Measurements from ENCODE around the gene RHOT2. TPM values are rescaled to one million over a fixed set of nuclear protein-coding genes. Genes with fewer than 3 reads are reported as not detected.
A peak's percentile ranks its signal among the peaks of the same experiment; 100 is the strongest.

RHOT2 gene
- total and polyA plus RNA-seq, 9 of the 15 experiments (the other 6 are each of a cell fraction or from before 2014, with no cell fraction given): 5.0 to 373 (median 112) TPM

DNA sequence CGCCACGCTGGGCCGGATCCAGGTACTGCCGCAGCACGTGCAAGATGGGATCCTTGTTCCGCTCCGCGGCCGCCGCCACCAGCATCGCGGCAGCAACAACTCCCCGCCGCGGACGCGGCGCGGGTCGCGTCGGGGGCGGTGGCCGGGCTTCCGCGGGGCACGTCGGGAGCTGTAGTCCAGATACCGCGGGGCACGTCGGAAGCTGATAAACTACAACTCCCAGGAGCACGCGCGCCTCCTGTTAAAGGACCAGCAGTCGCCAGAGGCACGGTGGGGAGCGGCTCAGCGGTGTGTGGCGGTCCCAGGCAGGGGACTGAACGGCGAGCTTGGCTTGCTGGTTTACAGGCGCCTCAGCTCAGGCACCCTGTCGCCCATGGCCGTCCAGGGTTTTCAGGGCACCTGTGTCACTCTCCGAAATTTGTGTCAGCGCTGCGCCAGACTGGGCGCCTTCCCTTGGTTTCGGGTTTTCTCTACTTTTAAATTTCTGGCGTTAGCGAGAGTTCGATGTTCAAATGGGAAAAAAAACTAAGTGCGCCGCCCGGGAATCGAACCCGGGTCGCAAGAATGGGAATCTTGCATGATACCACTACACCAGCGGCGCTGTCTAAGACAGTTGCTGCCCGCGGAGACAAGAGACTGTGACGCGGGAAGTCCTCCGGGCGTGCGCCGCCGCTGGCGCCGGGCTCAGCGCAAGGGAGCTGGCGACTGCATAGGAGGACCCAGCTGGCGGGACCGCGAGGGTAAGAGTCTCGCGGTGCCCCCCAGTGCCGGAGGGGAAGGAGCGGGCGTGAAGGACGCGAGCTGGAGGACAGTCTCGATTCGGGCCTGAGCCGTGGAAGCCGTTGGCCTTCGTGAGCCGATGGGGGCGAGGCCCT, 31.5 kb upstream of the RHOT2 start, which contains the start of gene METTL26 (continued):
- TF ChIP-seq, protein P1, sequence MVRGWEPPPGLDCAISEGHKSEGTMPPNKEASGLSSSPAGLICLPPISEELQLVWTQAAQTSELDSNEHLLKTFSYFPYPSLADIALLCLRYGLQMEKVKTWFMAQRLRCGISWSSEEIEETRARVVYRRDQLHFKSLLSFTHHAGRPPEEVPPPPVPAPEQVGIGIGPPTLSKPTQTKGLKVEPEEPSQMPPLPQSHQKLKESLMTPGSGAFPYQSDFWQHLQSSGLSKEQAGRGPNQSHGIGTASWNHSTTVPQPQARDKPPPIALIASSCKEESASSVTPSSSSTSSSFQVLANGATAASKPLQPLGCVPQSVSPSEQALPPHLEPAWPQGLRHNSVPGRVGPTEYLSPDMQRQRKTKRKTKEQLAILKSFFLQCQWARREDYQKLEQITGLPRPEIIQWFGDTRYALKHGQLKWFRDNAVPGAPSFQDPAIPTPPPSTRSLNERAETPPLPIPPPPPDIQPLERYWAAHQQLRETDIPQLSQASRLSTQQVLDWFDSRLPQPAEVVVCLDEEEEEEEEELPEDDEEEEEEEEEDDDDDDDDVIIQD (CRISPR knock-in tag; IDR thresholded peaks at IDR 0.05): no peak
- TF ChIP-seq ZEB2 (IDR thresholded peaks at IDR 0.05): peak; percentile 48; the same call in 1 of the 2 replicates
- peak; percentile 14 to 38; a peak in 3 of 4 replicates for TF ChIP-seq MAZ (CRISPR knock-in tag; conservative IDR thresholded peaks at IDR 0.05 in 1 of 2, IDR thresholded peaks at IDR 0.05 in 1 of 2)
- peak; percentile 71 for TF ChIP-seq MTA1 (IDR thresholded peaks at IDR 0.05; ENCODE audit: borderline replicate concordance)
- peak; percentile 66 for TF ChIP-seq SOX6 (IDR thresholded peaks at IDR 0.05)
- TF ChIP-seq, protein P2, sequence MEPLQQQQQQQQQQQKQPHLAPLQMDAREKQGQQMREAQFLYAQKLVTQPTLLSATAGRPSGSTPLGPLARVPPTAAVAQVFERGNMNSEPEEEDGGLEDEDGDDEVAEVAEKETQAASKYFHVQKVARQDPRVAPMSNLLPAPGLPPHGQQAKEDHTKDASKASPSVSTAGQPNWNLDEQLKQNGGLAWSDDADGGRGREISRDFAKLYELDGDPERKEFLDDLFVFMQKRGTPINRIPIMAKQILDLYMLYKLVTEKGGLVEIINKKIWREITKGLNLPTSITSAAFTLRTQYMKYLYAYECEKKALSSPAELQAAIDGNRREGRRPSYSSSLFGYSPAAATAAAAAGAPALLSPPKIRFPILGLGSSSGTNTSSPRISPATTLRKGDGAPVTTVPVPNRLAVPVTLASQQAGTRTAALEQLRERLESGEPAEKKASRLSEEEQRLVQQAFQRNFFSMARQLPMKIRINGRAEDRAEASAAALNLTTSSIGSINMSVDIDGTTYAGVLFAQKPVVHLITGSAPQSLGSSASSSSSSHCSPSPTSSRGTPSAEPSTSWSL (CRISPR knock-in tag; IDR thresholded peaks at IDR 0.05; ENCODE audit: borderline replicate concordance): no peak
- TF ChIP-seq SLC30A9 (CRISPR knock-in tag; IDR thresholded peaks at IDR 0.05): no peak
- TF ChIP-seq, protein P3, sequence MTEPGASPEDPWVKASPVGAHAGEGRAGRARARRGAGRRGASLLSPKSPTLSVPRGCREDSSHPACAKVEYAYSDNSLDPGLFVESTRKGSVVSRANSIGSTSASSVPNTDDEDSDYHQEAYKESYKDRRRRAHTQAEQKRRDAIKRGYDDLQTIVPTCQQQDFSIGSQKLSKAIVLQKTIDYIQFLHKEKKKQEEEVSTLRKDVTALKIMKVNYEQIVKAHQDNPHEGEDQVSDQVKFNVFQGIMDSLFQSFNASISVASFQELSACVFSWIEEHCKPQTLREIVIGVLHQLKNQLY (CRISPR knock-in tag; conservative IDR thresholded peaks at IDR 0.05): no peak
- TF ChIP-seq TAF1 (IDR thresholded peaks at IDR 0.05; ENCODE audit: control insufficient read depth, extremely low read depth, insufficient read depth, low read length, severe bottlenecking): peak; percentile 63
- TF ChIP-seq, protein P4, sequence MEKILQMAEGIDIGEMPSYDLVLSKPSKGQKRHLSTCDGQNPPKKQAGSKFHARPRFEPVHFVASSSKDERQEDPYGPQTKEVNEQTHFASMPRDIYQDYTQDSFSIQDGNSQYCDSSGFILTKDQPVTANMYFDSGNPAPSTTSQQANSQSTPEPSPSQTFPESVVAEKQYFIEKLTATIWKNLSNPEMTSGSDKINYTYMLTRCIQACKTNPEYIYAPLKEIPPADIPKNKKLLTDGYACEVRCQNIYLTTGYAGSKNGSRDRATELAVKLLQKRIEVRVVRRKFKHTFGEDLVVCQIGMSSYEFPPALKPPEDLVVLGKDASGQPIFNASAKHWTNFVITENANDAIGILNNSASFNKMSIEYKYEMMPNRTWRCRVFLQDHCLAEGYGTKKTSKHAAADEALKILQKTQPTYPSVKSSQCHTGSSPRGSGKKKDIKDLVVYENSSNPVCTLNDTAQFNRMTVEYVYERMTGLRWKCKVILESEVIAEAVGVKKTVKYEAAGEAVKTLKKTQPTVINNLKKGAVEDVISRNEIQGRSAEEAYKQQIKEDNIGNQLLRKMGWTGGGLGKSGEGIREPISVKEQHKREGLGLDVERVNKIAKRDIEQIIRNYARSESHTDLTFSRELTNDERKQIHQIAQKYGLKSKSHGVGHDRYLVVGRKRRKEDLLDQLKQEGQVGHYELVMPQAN (IDR thresholded peaks at IDR 0.05; ENCODE audit: borderline replicate concordance): peak; percentile 79; the same call in 1 of the 2 replicates
- TF ChIP-seq FUS (optimal IDR thresholded peaks at IDR 0.05; ENCODE audit: low read depth, low read length): peak; percentile 74
- peak; percentile 58 for TF ChIP-seq SMAD1 (IDR thresholded peaks at IDR 0.05; ENCODE audit: low read depth, low read length, partially characterized antibody)
- TF ChIP-seq ATF7 (IDR thresholded peaks at IDR 0.05): peak; percentile 77; the same call in 1 of the 2 replicates
- peak; percentile 85; the same call in 1 of the 2 replicates for TF ChIP-seq KDM2B (CRISPR knock-in tag; IDR thresholded peaks at IDR 0.05)
- no peak for TF ChIP-seq ZNF3 (CRISPR knock-in tag; IDR thresholded peaks at IDR 0.05)
- TF ChIP-seq ZNF174 (CRISPR knock-in tag; IDR thresholded peaks at IDR 0.05): no peak
- TF ChIP-seq SMC3 (conservative IDR thresholded peaks at IDR 0.05; ENCODE audit: insufficient read depth, low read depth, low read length): 0 out of 2 replicates have a peak, but pooled peaks have one; percentile 7

All from K562 (cell line).